Stimulated activated CD4-positive, alpha-beta T cell treated with anti-CD3 and anti-CD28 coated beads, Interleukin-15, amount 100 ng/mL, for 24 hours (primary cell): ENCODE measurements around the gene CTAGE4.
"Not testable (repeated sequence)": the region's sequence is repeated elsewhere in the genome, so short reads cannot be mapped to it uniquely, and the experiment has no call there.

Experiments
- DNase-seq: peaks from one replicate; pipeline ENCODE4 v3.0.0-alpha.2; 2020

CTAGE4 gene, protein sequence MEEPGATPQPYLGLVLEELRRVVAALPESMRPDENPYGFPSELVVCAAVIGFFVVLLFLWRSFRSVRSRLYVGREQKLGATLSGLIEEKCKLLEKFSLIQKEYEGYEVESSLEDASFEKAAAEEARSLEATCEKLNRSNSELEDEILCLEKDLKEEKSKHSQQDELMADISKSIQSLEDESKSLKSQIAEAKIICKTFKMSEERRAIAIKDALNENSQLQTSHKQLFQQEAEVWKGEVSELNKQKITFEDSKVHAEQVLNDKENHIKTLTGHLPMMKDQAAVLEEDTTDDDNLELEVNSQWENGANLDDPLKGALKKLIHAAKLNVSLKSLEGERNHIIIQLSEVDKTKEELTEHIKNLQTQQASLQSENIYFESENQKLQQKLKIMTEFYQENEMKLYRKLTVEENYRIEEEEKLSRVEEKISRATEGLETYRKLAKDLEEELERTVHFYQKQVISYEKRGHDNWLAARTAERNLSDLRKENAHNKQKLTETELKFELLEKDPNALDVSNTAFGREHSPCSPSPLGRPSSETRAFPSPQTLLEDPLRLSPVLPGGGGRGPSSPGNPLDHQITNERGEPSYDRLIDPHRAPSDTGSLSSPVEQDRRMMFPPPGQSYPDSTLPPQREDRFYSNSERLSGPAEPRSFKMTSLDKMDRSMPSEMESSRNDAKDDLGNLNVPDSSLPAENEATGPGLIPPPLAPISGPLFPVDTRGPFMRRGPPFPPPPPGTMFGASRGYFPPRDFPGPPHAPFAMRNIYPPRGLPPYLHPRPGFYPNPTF

DNA sequence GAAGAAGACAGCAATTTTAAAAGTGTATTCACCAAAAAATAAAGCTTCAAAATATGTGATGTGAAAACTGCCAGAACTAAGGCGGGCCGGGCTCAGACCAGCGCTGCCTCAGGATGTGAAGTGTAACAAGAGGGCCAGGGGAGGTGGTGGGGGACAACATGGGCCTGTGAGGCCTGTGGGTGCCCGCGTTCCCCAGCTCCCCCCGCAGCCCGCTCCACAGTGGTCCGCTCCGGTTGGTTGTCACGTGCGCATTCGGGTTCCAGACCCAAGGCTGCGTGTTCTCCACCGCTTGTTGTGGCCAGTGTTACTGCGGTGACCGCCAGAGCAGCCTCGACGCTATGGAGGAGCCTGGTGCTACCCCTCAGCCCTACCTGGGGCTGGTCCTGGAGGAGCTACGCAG is at the start of gene CTAGE4:
TSS of gene CTAGE4 (plus strand) at position 301 of the 400 bp plus-strand sequence. CDS start at position 339, 38 bp downstream.
- DNase-seq: not testable (repeated sequence)

DNA sequence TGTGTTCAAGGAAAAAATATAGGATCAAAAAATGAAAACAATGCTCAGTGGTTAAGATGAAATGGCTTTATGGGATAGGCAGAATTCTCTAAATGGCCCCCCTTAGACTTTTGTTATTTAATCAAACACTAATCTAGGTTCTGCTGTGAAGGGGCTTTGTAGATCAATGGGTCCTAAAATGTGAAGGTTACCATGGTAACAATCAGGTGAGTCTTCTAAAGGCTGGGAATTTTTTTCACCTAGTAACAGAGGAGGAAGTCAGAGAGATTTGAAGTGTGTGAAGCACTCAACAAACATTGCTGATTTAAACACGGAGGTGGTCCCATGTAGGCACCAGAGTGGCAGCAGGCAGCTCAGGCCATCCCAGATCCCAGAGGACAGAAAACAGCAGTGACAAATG is 49.1 kb upstream of the CTAGE4 start:
- no peak for DNase-seq

DNA sequence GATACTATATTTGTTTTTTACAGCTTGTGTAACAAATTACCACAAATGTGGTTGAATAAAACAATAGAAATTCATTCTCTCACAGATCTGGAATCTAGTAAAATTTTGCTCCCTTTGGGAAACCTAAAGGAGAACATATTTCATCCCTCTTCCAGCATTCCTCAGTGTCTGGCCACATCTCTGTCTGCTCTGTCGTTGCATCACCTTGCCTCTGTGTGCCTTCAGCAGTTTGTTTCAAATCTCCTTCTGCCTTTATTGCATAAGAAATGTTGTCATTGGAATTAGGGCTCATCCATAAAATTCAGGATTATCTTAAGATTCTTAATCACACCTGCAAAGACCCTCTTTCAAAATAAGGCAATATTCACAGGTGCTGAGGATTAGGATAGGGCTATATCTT is 45.8 kb upstream of the CTAGE4 start:
- DNase-seq: no peak

DNA sequence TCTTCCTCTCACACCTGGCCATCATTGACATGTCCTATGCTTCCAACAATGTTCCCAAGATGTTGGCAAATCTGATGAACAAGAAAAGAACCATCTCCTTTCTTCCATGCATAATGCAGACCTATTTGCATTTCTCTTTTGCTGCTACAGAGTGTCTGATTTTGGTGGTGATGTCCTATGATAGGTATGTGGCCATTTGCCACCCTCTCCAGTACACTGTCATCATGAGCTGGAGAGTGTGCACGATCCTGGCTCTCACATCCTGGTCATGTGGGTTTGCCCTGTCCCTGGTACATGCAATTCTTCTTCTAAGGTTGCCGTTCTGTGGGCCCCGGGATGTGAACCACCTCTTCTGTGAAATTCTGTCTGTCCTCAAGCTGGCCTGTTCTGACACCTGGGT is 41.1 kb upstream of the CTAGE4 start:
- no peak for DNase-seq

DNA sequence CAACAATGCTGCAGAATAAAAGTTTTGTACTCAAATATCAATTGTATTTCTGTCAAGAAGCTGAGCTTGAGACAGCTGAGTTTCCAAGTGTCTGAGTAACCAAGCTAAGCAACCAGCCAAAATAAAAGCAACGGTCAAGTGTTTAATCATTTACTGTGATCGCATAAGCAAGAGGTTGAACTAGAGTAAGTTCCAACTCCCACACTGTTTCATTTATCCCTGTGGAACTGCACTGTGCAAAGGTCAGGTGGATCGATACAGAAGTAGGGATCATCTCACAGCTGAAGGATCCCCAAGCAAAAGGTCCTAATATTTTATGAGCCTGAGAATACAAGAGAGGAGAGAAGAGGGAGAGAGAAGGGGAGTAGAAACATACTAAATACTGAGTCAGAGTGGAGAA is 38.8 kb upstream of the CTAGE4 start:
- no peak for DNase-seq

DNA sequence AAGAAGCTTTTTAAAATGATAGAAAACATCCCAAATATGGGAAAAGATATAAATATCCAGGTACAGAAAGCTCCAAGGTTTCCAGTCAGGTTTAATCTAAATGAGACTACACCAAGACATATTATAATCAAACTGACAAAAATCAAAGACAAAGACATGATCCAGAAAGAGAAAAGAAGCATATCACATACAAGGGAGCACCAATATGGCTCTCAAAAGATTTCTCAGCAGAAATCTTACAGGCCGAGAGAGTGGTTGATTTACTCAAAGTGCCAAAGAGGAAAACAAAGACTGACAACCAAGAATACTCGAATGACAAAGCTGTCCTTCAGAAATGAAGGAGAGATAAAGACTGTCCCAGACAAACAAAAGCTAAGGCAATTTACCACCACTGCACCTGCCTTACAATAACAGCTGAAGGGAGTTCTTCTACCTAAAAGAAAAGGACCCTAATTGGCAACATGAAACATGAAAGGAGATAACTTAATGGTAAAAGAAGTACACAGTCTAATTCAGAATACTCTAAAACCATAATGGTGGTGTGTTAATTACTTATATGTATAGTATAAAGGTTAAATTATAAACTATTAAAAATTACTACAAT is 34.9 kb upstream of the CTAGE4 start:
- no peak for DNase-seq

DNA sequence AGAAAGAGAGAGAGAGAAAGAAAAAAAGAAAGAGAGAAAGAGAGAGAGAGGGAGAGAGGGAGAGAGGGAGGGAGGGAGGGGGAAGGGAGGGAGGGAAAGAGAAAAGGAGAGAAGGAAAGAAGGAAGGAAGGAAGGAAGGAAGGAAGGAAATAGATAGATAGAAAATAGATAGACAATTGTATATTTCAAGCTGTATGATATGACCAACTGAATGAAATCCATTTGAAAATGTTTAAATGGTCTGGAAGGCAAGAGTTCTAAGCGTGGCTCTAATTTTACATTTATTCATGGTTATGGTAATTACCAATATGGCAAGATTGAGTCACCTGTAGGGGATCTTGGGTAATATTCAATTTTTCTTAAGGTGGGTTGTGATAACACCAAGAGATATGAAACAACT is 24.4 kb upstream of the CTAGE4 start:
- DNase-seq: no peak

DNA sequence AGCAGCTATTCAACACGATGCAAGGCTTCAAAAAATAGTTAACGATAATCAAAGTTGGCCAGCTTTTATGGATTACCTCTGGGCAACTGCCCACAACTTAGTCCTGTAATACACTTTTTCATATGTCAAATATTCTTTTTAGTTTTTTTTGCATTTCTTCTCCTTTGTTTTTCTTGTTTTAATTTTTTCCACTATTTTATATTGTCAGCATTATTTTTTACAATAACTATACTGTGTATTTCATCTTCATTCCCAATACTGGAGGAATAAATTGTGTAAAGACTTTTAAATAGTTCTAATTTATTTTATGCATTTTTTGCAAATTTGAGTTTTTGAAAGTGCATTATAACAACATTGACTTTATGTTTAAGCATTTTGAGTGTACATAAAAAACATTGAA is 18.5 kb upstream of the CTAGE4 start:
- DNase-seq: no peak

DNA sequence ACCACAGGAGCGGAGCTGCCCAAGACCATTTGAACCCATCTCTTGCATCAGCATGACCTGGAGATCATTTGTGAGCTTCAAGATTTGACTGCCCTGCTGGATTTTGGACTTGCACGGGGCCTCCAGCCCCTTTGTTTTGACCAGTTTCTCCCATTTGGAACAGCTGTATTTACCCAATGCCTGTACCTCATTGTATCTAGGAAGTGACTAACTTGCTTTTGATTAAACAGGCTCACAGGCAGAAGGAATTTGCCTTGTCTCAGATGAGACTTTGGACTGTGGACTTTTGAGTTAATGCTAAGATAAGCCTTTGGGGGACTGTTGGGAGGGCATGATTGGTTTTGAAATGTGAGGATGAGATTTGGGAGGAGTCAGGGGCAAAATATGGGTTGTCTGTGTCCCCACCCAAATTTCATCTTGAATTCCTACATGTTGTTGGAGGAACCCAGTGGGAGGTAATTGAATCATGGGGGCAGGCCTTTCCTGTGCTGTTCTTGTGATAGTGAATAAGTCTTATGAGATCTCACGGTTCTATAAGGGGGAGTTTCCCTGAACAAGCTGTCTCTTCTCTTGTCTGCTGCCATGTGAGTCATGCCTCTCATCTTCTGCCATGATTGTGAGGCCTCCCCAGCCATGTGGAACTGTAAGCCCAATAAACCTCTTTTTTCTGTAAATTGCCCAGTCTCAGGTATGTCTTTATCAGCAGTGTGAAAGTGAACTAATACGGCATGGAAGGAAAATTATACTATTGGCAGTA is 11.5 kb upstream of the CTAGE4 start:
- DNase-seq: not testable (repeated sequence)

DNA sequence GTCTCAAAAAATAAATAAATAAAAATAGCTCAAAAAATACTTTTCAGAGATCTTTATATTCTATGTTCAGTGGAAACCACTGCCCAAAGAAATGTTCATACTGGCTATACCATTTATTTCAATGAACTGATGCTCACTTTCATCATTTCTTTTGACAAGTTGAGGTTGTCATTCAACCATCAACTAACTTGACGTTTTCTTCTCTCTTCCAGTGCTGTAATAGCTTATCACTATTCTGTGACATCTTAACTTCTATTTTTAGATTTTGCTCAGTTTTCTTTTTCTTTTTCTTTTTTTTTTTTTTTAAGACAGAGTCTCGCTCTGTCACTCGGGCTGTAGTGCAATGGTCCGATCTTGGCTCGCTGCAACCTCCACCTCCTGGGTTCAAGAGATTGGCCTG is 8.7 kb upstream of the CTAGE4 start:
- no peak for DNase-seq

DNA sequence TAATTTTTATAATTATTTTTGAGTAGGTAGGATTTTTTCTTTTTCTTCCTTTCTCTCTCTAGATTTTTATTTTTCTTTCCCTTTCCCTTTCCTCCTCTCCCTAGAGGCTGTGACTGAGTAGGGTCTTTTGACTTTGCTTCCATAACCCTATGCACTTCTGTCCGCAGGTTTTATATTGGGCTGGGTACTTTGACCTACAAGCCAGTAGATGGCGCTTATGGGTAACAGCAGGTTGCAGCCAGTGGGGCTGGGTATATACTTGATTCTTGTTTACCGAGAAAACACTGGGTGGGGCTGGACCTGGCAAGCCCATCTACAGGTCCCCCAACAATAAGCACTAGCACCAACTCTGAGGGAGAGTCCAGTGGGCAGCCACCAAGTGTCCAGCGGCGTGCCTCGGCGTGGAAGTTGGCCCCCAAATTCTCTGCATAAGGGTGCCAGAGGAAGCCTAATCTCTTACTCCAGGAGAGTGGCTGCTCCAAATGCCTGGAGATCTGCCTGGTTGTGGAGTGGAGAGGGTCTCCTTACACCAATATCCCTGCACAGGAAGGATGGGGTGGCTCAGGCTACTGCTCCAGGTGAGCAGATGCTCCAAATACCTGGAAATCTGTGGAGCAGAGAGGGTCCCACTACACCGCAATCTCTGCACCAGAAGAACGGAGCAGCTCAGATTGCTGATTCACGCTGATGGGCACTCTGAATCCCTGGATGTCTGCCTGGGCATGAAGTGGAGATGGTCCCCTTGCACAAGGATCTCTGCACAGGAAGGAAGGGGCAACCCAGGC is 4.7 kb upstream of the CTAGE4 start:
- peak; percentile 12 for DNase-seq

DNA sequence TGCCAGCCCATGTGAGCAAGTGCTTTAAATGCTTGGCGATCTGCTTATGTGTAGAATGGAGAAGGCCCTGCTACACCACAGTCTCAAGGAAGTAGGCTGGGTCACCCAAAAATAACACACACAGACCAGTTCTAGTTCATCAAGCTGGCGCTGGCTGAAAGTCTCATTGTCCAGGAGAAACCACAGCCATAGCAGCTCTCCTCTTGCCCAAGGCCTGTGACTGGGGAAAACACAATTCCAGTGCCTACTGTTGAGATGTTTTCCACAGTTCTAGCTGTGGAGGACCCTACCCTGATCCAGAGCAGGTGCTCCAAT is 4.1 kb upstream of the CTAGE4 start:
- not testable (repeated sequence) for DNase-seq

DNA sequence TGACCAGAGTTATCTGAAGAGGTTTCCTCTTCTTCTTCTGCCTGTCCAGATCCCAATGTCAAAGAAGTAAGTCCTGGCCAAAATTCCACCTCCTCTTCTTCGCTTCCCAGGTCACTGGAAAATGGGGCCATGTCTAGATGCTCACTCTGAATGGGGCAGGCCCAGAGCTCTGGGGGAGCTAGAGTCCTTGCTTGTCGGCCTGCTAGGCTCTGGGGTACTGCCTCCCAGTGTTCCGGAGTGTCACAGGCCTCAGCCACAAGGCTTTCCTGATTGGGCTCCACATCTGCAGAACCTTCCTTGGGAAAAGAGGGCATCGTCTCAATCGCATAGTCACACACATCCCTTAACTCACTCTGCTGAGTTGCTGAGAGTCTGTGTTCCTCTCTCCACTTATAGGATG is 4.6 kb downstream of the CTAGE4 start:
- not testable (repeated sequence) for DNase-seq

DNA sequence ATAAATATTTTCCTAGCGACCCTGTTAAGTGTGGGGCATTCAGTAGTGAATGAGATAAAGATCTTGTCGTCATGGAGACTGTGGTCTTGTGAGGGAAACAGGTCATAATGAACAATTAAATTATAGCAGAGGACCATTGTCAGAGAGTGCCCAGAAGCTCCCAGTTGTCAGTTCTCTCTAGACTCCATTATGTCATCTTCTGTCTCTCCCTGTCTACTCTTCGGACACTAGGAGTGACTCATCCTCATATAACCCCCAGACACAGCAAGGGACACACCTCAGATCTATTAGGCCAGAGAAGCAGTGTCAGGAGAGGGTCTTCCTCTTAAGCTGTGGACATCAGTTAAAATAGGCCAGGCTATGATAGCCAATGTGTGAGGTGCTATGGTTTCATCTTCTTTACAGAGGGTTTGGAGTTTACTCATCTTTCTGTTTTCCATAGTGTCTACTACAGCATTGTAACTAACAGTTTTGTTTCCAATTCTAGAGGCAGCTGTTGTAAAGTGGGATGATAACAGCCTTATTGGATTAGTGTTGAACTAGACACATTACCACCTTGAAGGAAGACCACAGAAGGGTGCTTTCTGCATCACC is 5.4 kb downstream of the CTAGE4 start:
- DNase-seq: not testable (repeated sequence)

DNA sequence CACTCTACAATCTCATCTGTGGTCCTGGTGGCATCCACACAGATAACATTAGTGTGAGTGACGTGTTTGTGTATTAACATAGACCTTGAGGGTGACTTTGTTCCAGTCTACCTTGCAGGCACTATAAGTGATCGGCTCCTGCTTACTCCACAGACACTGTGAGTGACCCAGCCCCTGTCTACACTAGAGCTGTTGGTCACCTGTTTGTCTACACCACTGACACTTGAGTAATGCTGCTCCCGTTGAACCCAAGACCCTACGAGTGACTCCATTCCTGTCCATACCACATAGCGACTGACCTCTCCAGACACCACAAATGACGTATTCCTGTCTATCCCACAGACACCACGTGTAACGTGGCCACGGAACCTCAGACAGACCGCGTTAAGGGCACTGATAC is 10.5 kb downstream of the CTAGE4 start:
- DNase-seq: not testable (repeated sequence)

DNA sequence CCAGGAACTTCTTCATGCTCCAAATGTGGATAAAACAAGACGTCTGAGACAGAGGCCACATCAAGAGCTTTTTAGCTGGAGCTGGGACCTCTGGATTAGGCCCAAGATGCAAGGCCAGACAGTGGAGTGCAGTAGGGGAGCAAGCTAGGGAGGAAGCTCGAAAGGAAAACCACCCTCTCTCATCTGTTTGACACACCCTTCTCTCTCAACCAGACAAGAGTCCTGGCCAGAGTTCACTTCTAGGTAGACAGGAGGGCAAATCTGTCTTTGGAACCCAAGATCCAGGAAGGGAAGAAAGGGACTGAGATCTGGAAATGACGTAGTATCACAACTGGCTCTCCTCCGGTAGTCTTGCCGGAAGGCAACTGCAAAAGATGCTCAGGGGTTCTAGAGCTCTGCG is 11.2 kb downstream of the CTAGE4 start:
- DNase-seq: not testable (repeated sequence)

DNA sequence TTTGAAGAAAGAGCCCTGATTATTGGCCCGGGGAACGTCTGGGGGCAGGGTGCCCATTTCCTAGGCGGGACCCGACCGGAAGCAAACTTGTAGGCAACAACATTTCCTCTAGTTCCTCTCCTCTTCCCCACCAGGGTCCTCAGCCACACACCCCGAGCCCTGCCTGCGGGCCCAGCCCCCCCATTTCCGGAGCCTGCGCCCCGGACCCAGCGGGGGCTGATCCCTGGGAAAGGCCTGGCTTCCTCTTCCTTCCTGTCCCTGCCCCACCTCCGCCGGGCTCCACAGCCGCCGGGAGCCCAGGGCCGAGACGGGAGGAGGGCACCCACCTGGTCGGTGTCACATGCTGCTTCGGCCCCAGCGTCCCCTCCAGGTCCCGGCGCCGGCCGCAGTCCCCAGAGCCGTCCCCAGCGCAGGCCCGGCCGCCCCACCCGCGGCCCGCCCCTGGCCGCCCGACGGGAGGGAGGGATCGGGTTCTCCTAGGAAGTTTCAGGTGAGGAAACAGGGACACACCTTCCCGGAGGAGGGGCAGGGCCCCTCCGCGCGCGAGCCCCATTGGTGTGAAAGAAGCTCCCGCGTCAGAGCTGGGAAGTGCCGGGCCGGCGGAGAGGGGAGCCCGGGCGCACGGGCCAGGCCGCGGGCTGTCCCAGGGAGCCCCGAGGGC is 12.1 kb downstream of the CTAGE4 start, which contains the start of gene ARHGEF35:
TSS of gene ARHGEF35 (minus strand) at position 622 of the 661 bp plus-strand sequence. CDS start 7,450 bp downstream, outside the sequence.
- peak; percentile 12 for DNase-seq

DNA sequence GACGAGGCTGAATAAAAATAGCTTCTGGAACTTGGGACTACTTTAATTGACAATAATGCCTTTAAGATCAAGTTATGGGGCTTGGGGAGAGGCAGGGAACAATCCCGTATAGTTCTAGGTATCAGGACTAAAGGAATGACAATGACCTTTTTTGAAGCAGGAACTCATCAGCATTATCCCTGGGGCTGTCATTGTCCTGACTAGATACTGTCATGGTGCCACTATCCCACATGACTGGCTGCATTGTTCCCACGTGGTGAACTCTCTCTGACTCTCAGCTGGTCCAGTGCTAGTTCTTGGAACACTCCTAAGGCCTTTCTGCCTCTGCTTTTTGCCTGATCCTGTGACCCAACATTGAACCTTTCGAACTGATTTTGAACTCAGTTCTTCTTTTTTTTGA is 15.7 kb downstream of the CTAGE4 start:
- not testable (repeated sequence) for DNase-seq

DNA sequence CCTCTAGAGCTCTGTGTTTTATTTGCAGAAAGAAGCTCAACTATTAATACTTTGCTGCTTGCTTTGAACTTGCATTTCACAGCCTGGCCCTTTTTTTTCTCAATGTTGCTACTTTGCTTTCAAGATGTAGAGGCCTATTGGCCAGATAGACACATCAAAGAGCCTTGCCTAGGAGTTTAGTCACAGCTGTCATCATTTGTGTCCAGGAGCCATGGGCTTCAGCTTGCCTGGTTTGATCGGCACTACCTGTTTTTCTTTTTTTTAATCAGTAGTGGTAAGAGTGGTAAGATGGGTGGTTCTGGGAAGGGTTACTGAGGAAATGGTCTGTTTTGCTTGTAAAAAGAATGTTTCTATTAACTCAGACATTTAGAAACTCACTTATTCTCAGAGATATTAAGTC is 18.7 kb downstream of the CTAGE4 start:
- not testable (repeated sequence) for DNase-seq

DNA sequence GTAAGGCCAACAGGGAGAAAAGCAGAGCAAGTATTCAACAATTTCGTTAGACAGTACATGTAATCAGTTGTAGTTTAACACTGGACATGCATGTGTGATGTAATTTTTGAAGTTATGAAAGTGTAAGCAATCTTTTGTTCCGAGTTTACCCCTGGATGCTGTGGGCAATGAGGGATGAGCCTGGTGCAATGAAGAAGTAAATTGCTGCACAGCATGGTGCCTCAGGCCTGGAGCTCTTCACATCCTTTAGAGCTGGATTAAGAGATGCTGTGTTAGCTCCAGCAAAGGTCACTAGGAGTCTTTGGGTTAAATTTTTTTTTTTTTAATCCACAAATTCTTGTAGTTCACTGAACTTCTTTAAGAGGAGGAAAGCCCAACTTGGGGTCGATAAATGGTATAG is 19.8 kb downstream of the CTAGE4 start:
- not testable (repeated sequence) for DNase-seq

DNA sequence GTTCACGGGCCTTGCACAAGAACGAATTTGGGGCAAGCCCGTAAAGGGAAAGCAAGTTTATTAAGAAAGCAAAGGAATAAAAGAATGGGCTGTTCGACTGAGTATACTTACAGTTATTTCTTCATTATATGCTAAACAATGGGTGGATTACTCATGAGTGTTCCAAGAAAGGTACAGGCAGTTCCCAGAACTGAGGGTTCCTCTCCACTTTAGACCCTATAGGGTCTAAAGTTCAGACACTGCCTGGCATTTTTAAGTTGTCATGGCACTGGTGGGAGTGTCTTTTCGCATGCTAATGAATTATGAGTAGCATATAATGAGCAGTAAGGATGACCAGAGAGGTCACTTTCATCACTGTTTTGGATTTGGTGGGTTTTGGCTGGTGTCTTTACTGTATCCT is 22.0 kb downstream of the CTAGE4 start:
- DNase-seq: not testable (repeated sequence)
